Posterior vena cava (tissue), 2 donors: ENCODE data around the gene FBLN2. TPM values are rescaled to one million over a fixed set of nuclear protein-coding genes. Genes with fewer than 3 reads are reported as not detected.
A peak's percentile ranks its signal among the peaks of the same experiment; 100 is the strongest.

Experiments used
- DNase-seq: peaks from one replicate; pipeline ENCODE4 v3.0.0-alpha.2; 2020; ENCODE audit warnings: low spot score
- intact Hi-C, 2 donors: fragments of 100-400 bp; cut with DNase I; formaldehyde crosslinking; loops; one replicate each; pipeline versions ENCODE4 v1.14.1 to v1.14.2; 2022 to 2023
- total RNA-seq, 2 donors: library from RNA; stranded (reverse); fragmentation: NEBNext Ultra II Directional; extraction: Animal tissue kit (Norgen Biotek cat#: 25700); gene quantifications; one replicate each; pipeline ENCODE4 v1.2.1, GENCODE V29; 2021
- donor health status: DM: yes; HTN: yes; CAD: no.
- donor health status: DM: yes; HTN: yes; CAD: no.

FBLN2 gene
- total RNA-seq, 2 donors from 2014 or later = 283 to 585 TPM

- intact Hi-C loops = loop anchor here (2.0 to 10.0 kb wide), 2 partner anchors 153 to 553 kb away; no protein-coding TSS in a partner anchor
- DNase-seq = no peak
Measured at GRCh38 chr3:13647298-13648059, 98.6 kb downstream of the FBLN2 start.

GRCh38 chr3:13648060-13649001, 99.4 kb downstream of the FBLN2 start:
- intact Hi-C loops = loop anchor here (2.0 to 10.0 kb wide), 2 partner anchors 154 to 554 kb away; no protein-coding TSS in a partner anchor

GRCh38 chr3:13650210-13651056, 101.5 kb downstream of the FBLN2 start:
- DNase-seq = peak; percentile 93
- intact Hi-C loops = loop anchor here in 1 of 2 donors (10.0 kb wide), 1 partner anchor 556 kb away; no protein-coding TSS in a partner anchor

More at GRCh38 chr3:13648060-13649001, 99.4 kb downstream of the FBLN2 start:
- DNase-seq = peak; percentile 95

- DNase-seq = no peak
- intact Hi-C loops = loop anchor here in 1 of 2 donors (10.0 kb wide), 1 partner anchor 556 kb away; no protein-coding TSS in a partner anchor
Measured at GRCh38 chr3:13651057-13651400, 102.1 kb downstream of the FBLN2 start.

- peak; percentile 74 for DNase-seq
- intact Hi-C loops = loop anchor here in 1 of 2 donors (10.0 kb wide), 1 partner anchor 557 kb away; no protein-coding TSS in a partner anchor
Measured at GRCh38 chr3:13651775-13652428, 103.0 kb downstream of the FBLN2 start.

- intact Hi-C loops = loop anchor here in 1 of 2 donors (10.0 kb wide), 1 partner anchor 558 kb away; no protein-coding TSS in a partner anchor
- no peak for DNase-seq
Measured at GRCh38 chr3:13652728-13653127, 103.8 kb downstream of the FBLN2 start.

- intact Hi-C loops = loop anchor here in 1 of 2 donors (10.0 kb wide), 1 partner anchor 559 kb away; no protein-coding TSS in a partner anchor
- no peak for DNase-seq
Measured at GRCh38 chr3:13653631-13654279, 104.8 kb downstream of the FBLN2 start.

- intact Hi-C loops = loop anchor here in 1 of 2 donors (10.0 kb wide), 1 partner anchor 560 kb away; no protein-coding TSS in a partner anchor
Measured at GRCh38 chr3:13654330-13655060, 105.6 kb downstream of the FBLN2 start.

GRCh38 chr3:13655061-13655913, 106.4 kb downstream of the FBLN2 start:
- intact Hi-C loops = loop anchor here in 1 of 2 donors (10.0 kb wide), 1 partner anchor 560 kb away; no protein-coding TSS in a partner anchor
- DNase-seq = no peak

More at GRCh38 chr3:13654330-13655060, 105.6 kb downstream of the FBLN2 start:
- DNase-seq = no peak

- no peak for DNase-seq
- intact Hi-C loops = loop anchor here in 1 of 2 donors (10.0 kb wide), 1 partner anchor 562 kb away; no protein-coding TSS in a partner anchor
Measured at GRCh38 chr3:13656584-13657301, 107.8 kb downstream of the FBLN2 start.

- DNase-seq = no peak
- intact Hi-C loops = loop anchor here in 1 of 2 donors (10.0 kb wide), 1 partner anchor 563 kb away; no protein-coding TSS in a partner anchor
Measured at GRCh38 chr3:13657660-13658435, 108.9 kb downstream of the FBLN2 start.

GRCh38 chr3:13658681-13659080, 109.8 kb downstream of the FBLN2 start:
- intact Hi-C loops = loop anchor here in 1 of 2 donors (10.0 kb wide), 1 partner anchor 564 kb away; no protein-coding TSS in a partner anchor
- DNase-seq = no peak

GRCh38 chr3:13659221-13659969, 110.5 kb downstream of the FBLN2 start:
- no peak for DNase-seq
- intact Hi-C loops = loop anchor here in 1 of 2 donors (10.0 kb wide), 1 partner anchor 565 kb away; no protein-coding TSS in a partner anchor
